Mesendoderm (in vitro differentiated cells): ENCODE results near the gene AKAP13.

Experiments
- DNase-seq: peaks from one replicate; pipeline ENCODE4 v3.0.0; 2013
- H2AK5ac ChIP-seq: 2 replicates; pipeline ENCODE4 v1.6.1; 2013; ENCODE audit warnings: low read length, inconsistent platforms
- H2BK120ac ChIP-seq: 2 replicates; pipeline ENCODE4 v1.6.1; 2013; ENCODE audit warnings: low read depth, mild to moderate bottlenecking, low read length, moderate library complexity, mixed read lengths
- H2BK15ac ChIP-seq: replicated peaks from 2 replicates; pipeline ENCODE4 v1.6.1; 2013; ENCODE audit warnings: low read depth, mild to moderate bottlenecking, moderate library complexity
- H2BK5ac ChIP-seq: 2 replicates; pipeline ENCODE4 v1.6.1; 2013; ENCODE audit warnings: low read length, inconsistent platforms
- H3K18ac ChIP-seq: 2 replicates; pipeline ENCODE4 v1.6.1; 2013; ENCODE audit warnings: mild to moderate bottlenecking, low read length, mixed read lengths
- H3K23ac ChIP-seq: one replicate; pipeline ENCODE4 v1.6.1; 2013; ENCODE audit warnings: low read length
- H3K27ac ChIP-seq: 2 replicates; pipeline ENCODE4 v1.5.1; 2013; ENCODE audit warnings: low read depth, mild to moderate bottlenecking, inconsistent platforms, low read length, moderate library complexity
- H3K27me3 ChIP-seq: 2 replicates; pipeline ENCODE4 v1.6.1; 2013; ENCODE audit warnings: low read length, control low read depth, mild to moderate bottlenecking, inconsistent platforms; ENCODE audit not compliant: insufficient read depth, poor library complexity
- H3K36me3 ChIP-seq: 2 replicates; pipeline ENCODE4 v1.6.1; 2013; ENCODE audit warnings: low read length, inconsistent platforms; ENCODE audit not compliant: control insufficient read depth, insufficient read depth
- H3K4ac ChIP-seq: one replicate; pipeline ENCODE4 v1.6.1; 2013; ENCODE audit warnings: low read depth, mild to moderate bottlenecking, low read length, moderate library complexity
- H3K4me1 ChIP-seq: 2 replicates; pipeline ENCODE4 v1.6.1; 2013; ENCODE audit warnings: low read depth, low read length, inconsistent platforms; ENCODE audit not compliant: control insufficient read depth
- H3K4me2 ChIP-seq: 2 replicates; pipeline ENCODE4 v1.6.1; 2013; ENCODE audit warnings: low read length
- H3K4me3 ChIP-seq: 2 replicates; pipeline ENCODE4 v1.5.1; 2013; ENCODE audit warnings: mild to moderate bottlenecking, low read length
- H3K56ac ChIP-seq: one replicate; pipeline ENCODE4 v1.6.1; 2013; ENCODE audit warnings: low read length
- H3K79me1 ChIP-seq: 2 replicates; pipeline ENCODE4 v1.6.1; 2013; ENCODE audit warnings: low read length, inconsistent platforms
- H3K79me2 ChIP-seq: 2 replicates; pipeline ENCODE4 v1.6.1; 2013; ENCODE audit warnings: mild to moderate bottlenecking, low read length; ENCODE audit not compliant: control insufficient read depth, insufficient read depth
- H3K9ac ChIP-seq: 2 replicates; pipeline ENCODE4 v1.6.1; 2013; ENCODE audit warnings: low read length, inconsistent platforms
- H4K5ac ChIP-seq: one replicate; pipeline ENCODE4 v1.6.1; 2013; ENCODE audit warnings: low read length
- H4K8ac ChIP-seq: one replicate; pipeline ENCODE4 v1.6.1; 2013; ENCODE audit warnings: low read depth, mild to moderate bottlenecking, control low read depth, low read length, moderate library complexity
- WGBS: extraction: QIAGEN DNeasy Blood & Tissue Kit; methylation state at CpG from one replicate; pipeline ENCODE4 v1.1.7; 2013; ENCODE audit warnings: low lambda C conversion rate, missing lambda C conversion rate; ENCODE audit not compliant: insufficient coverage; ENCODE audit errors: extremely low coverage; 5-methylcytosine and 5-hydroxymethylcytosine counted together

The AKAP13 gene

DNA sequence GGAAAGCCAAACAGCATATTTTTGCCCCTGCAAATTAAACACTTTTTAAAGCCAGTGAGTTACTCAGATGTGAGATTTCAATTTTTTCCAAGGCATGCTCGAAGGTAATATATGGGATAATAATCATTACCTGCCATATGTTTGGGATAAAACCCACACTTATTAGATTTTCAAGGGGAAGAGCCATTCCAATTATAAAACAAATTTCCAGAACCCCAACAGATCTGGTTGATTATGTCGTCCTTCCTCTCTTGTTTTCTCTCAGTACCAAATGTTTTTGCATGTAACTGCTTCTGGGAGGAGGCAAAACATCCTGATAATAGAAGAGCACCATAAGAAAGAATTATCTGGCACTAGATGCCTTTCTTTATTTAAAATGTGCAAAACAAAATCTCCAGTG lies 115.1 kb downstream of the AKAP13 start:
- Histone ChIP-seq H3K27me3 (no peaks in the 10 kb centered on the region), H2AK5ac (no peak overlapping the region), H2BK5ac (no peak overlapping the region), H3K9ac (no peak overlapping the region), H3K27ac (no peak overlapping the region), H3K56ac (no peak overlapping the region), H2BK15ac (peak overlapping the region; percentile 98), H2BK120ac (no peak overlapping the region), H3K23ac (no peak overlapping the region), H3K79me2 (peaks cover 26% of the 10 kb centered on the region), H3K18ac (no peak overlapping the region), H3K79me1 (peaks cover 21% of the 10 kb centered on the region), H3K36me3 (no peaks in the 10 kb centered on the region), H3K4me3 (no peak overlapping the region), H3K4ac (no peak overlapping the region), H4K5ac (no peak overlapping the region), H3K4me2 (no peak overlapping the region), H3K4me1 (peaks cover 39% of the 10 kb centered on the region), H4K8ac (no peak overlapping the region)
- no CpG with 5 or more reads among the region's 2 CpGs for WGBS
- DNase-seq: no peak

DNA sequence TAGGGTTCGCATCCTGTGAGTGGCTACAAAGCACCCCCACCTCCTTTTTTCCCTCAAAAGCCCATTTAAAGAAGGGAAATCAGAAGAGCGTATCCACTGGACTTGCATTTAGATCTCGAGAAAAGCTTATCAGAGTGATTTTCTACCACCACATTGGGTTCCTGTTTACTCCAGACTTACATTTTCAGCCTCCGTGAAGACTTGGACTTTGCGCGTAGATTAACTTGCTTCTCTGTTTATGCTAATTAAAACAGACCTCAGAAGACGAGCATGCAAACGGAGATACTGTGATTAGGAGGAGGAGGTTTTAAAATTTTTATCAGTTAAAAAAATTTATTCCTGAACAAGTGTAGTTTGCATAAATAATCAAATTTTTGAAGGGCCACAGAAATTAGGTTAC lies 115.7 kb downstream of the AKAP13 start:
- Histone ChIP-seq H2BK5ac (no peak overlapping the region), H3K4me2 (no peak overlapping the region), H2BK15ac (no peak overlapping the region), H2AK5ac (no peak overlapping the region), H3K56ac (no peak overlapping the region), H3K27me3 (no peaks in the 10 kb centered on the region), H3K79me1 (peaks cover 19% of the 10 kb centered on the region), H3K9ac (no peak overlapping the region), H3K18ac (peak overlapping the region; percentile 80), H3K27ac (no peak overlapping the region), H3K4me3 (no peak overlapping the region), H3K79me2 (peaks cover 26% of the 10 kb centered on the region), H3K23ac (no peak overlapping the region), H4K5ac (no peak overlapping the region), H3K4me1 (peaks cover 39% of the 10 kb centered on the region), H4K8ac (no peak overlapping the region), H3K36me3 (no peaks in the 10 kb centered on the region), H2BK120ac (no peak overlapping the region), H3K4ac (no peak overlapping the region)
- no CpG with 5 or more reads among the region's 8 CpGs for WGBS
- no peak for DNase-seq

DNA sequence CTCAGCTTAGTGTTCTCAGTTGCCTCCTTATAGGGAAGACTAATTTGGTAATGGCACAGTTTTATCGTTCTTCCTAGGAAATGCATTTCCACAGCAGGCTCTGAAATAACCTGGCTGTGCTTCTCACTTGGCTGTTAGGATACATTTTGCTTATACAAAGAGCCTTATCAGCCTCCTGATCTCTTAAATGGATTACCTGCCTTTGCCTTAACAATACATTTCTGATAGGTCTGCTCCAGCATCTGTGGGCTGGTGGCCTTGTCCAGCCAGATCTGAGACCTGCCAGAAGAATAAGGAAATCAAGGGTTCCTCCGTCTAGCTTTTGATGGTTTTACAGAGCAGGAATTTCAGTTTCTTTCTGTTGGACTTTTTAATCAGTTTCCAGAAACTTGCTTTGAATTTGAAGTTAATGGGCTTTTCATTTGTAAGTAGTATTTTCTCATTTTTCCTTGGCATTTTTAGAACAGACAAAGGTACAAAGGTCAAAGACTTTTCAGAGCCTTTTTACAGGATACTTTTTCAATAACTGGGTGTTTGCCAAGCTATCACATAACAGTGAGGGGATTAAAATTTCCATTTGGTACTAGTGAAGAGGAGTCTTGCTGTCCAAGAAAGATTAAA lies 116.3 kb downstream of the AKAP13 start:
- Histone ChIP-seq H3K27me3 (no peaks in the 10 kb centered on the region), H3K4me1 (peaks cover 39% of the 10 kb centered on the region), H2BK120ac (no peak overlapping the region), H3K79me1 (peaks cover 18% of the 10 kb centered on the region), H3K4me2 (no peak overlapping the region), H2BK15ac (no peak overlapping the region), H3K18ac (no peak overlapping the region), H3K4me3 (no peak overlapping the region), H4K5ac (no peak overlapping the region), H3K23ac (no peak overlapping the region), H3K4ac (no peak overlapping the region), H3K56ac (no peak overlapping the region), H2AK5ac (no peak overlapping the region), H3K27ac (no peak overlapping the region), H4K8ac (no peak overlapping the region), H2BK5ac (no peak overlapping the region), H3K9ac (no peak overlapping the region), H3K36me3 (no peaks in the 10 kb centered on the region), H3K79me2 (peaks cover 28% of the 10 kb centered on the region)
- DNase-seq: peak; percentile 70
- no CpG with 5 or more reads among the region's 2 CpGs for WGBS

DNA sequence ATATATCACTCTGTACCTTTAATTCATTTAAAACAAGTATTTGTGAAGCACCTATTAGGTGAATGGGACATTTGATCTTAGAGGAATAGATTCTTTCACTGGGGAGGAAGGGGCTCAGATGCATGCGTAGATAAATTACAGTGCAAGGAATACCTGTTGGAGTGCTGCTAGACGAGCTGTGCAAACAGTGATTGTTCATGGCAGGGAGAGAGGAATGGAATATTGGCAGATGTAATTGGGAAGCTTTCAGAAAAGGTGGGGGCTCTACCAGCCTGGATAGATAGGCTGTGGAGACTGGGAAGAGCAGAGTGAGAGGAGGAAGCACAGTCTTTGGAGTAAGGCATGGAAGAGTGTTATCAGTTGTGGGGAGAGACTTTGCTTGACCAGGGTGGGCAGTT lies 116.8 kb downstream of the AKAP13 start:
- no peak overlapping the region for H2BK5ac ChIP-seq
- no peak overlapping the region for H3K9ac ChIP-seq
- no peak overlapping the region for H3K27ac ChIP-seq
- peaks cover 19% of the 10 kb centered on the region for H3K79me1 ChIP-seq
- H2BK15ac ChIP-seq: no peak overlapping the region
- H3K23ac ChIP-seq: no peak overlapping the region
- no peak overlapping the region for H3K18ac ChIP-seq
- peaks cover 30% of the 10 kb centered on the region for H3K79me2 ChIP-seq
- no peak overlapping the region for H4K8ac ChIP-seq
- no peak overlapping the region for H3K4ac ChIP-seq
- H3K27me3 ChIP-seq: no peaks in the 10 kb centered on the region
- no peak for DNase-seq
- WGBS: no CpG with 5 or more reads among the region's 2 CpGs
- no peak overlapping the region for H3K4me3 ChIP-seq
- no peak overlapping the region for H4K5ac ChIP-seq
- peaks cover 37% of the 10 kb centered on the region for H3K4me1 ChIP-seq
- no peak overlapping the region for H3K56ac ChIP-seq
- no peak overlapping the region for H3K4me2 ChIP-seq
- H2BK120ac ChIP-seq: no peak overlapping the region
- peak overlapping the region; percentile 77 for H2AK5ac ChIP-seq
- no peaks in the 10 kb centered on the region for H3K36me3 ChIP-seq

DNA sequence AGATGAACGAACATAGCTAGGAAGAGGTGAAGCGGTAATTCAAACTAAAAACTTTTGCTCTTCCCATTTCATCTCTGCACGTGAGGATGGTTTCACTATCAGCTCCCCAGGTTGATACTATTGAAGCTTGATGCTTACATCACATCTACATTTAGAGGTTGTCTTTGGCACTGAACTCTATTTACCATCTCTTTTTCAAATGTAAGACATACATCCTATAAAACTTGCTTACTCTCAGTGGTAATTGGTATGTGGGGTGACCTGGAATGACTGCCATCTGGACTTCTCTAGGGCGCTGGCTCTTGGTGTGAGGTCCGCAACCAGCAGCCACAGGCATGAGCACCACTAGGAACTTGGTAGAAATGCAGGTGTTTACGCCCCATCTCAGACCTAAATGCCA lies 118.1 kb downstream of the AKAP13 start:
- no peak overlapping the region for H3K4me3 ChIP-seq
- H3K4ac ChIP-seq: no peak overlapping the region
- WGBS: no CpG with 5 or more reads among the region's 6 CpGs
- no peak overlapping the region for H2BK120ac ChIP-seq
- no peaks in the 10 kb centered on the region for H3K36me3 ChIP-seq
- peaks cover 19% of the 10 kb centered on the region for H3K79me1 ChIP-seq
- no peak overlapping the region for H4K5ac ChIP-seq
- H3K27me3 ChIP-seq: no peaks in the 10 kb centered on the region
- H3K79me2 ChIP-seq: peaks cover 30% of the 10 kb centered on the region
- H3K56ac ChIP-seq: no peak overlapping the region
- no peak overlapping the region for H2BK5ac ChIP-seq
- no peak overlapping the region for H2AK5ac ChIP-seq
- H3K27ac ChIP-seq: no peak overlapping the region
- H3K18ac ChIP-seq: peak overlapping the region; percentile 13
- no peak overlapping the region for H2BK15ac ChIP-seq
- no peak overlapping the region for H3K9ac ChIP-seq
- H3K4me1 ChIP-seq: peaks cover 41% of the 10 kb centered on the region
- no peak overlapping the region for H3K23ac ChIP-seq
- H4K8ac ChIP-seq: no peak overlapping the region
- no peak for DNase-seq
- H3K4me2 ChIP-seq: no peak overlapping the region

DNA sequence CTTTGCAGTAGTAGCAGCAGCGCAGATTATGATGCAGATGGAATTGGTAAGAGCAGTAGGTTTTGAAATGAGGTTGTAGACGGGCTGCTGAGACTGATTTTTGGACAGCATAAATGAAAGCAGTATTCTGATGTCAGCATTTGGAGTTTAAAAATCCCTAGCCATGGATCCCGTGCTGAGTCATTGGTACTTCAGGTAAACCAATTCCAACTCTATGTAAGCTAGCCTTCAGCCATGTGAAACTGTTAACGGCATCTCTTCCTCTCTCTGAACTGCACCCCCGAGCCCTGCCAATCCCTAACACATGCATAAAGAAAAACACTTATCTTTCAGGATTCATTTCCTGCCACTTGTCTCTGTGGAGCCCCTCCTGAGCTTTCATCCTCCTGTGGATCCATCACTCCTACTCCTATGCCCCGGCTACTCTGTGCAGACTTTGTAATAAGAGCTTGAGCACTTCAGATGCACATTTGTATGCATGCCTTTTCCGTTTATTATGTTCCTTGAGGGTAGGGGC lies 119.0 kb downstream of the AKAP13 start:
- no peak for DNase-seq
- H3K18ac ChIP-seq: no peak overlapping the region
- H3K9ac ChIP-seq: no peak overlapping the region
- no peak overlapping the region for H4K5ac ChIP-seq
- H3K4me1 ChIP-seq: peaks cover 37% of the 10 kb centered on the region
- H3K27me3 ChIP-seq: no peaks in the 10 kb centered on the region
- no peak overlapping the region for H2BK120ac ChIP-seq
- H3K23ac ChIP-seq: no peak overlapping the region
- no peak overlapping the region for H3K4ac ChIP-seq
- no peaks in the 10 kb centered on the region for H3K36me3 ChIP-seq
- no peak overlapping the region for H2BK15ac ChIP-seq
- H3K4me3 ChIP-seq: no peak overlapping the region
- H3K4me2 ChIP-seq: no peak overlapping the region
- H4K8ac ChIP-seq: no peak overlapping the region
- no peak overlapping the region for H2AK5ac ChIP-seq
- peaks cover 29% of the 10 kb centered on the region for H3K79me2 ChIP-seq
- peak overlapping the region; percentile 39 for H3K56ac ChIP-seq
- no peak overlapping the region for H2BK5ac ChIP-seq
- H3K79me1 ChIP-seq: peaks cover 16% of the 10 kb centered on the region
- no peak overlapping the region for H3K27ac ChIP-seq
- whole genome bisulfite sequencing: no CpG with 5 or more reads among the region's 7 CpGs
